Measurements from ENCODE around the gene TOB2. TPM values are rescaled to one million over a fixed set of nuclear protein-coding genes. Genes with fewer than 3 reads are reported as not detected.
"Not testable (repeated sequence)": the region's sequence is repeated elsewhere in the genome, so short reads cannot be mapped to it uniquely, and the experiment has no call there.

Gene TOB2
- total RNA-seq, 2 experiments from 2014 or later: 27.0 to 28.5 TPM

- no peaks in the 10 kb centered on the region for H3K9me3 Mint-ChIP-seq
- DNase-seq: no peak
- no peak overlapping the region for H3K4me3 Mint-ChIP-seq
- peaks cover 34% of the 10 kb centered on the region for H3K4me1 Mint-ChIP-seq (ENCODE audit: low read depth)
- POLR2A ChIA-PET: interaction anchor here (0.6 kb wide), 1 partner anchor 1290 kb away, joined by 3 read pairs; no protein-coding TSS in a partner anchor
- no peaks in the 10 kb centered on the region for H3K27me3 Mint-ChIP-seq
- CTCF ChIA-PET: interaction anchor here (2.6 kb wide), 1 partner anchor 110 kb away, joined by 11 read pairs; no protein-coding TSS in a partner anchor
- no peaks in the 10 kb centered on the region for H3K36me3 Mint-ChIP-seq (ENCODE audit: low read depth)
- intact Hi-C loops (cut with micrococcal nuclease): no loop called here
- no peak overlapping the region for H3K27ac Mint-ChIP-seq
- TF ChIP-seq CTCF (IDR thresholded peaks at IDR 0.05): no peak
- no peak for ATAC-seq
Observed at GRCh38 chr22:41407433-41407832, 39.2 kb downstream of the TOB2 start.

- peak overlapping the region; percentile 71 for H3K27ac Mint-ChIP-seq
- ChIA-PET POLR2A (interaction anchor here (0.7 kb wide), 1 partner anchor 71 kb away, joined by 3 read pairs; no protein-coding TSS in a partner anchor), CTCF (interaction anchor here (0.9 to 2.6 kb wide), 2 partner anchors 111 to 120 kb away, joined by 3 to 11 read pairs; no protein-coding TSS in a partner anchor)
- DNase-seq (no peak), ATAC-seq (no peak)
- intact Hi-C loops (cut with micrococcal nuclease): no loop called here
- H3K36me3 Mint-ChIP-seq (ENCODE audit: low read depth): no peaks in the 10 kb centered on the region
- no peaks in the 10 kb centered on the region for H3K9me3 Mint-ChIP-seq
- no peaks in the 10 kb centered on the region for H3K27me3 Mint-ChIP-seq
- H3K4me3 Mint-ChIP-seq: no peak overlapping the region
- no peak for TF ChIP-seq CTCF (IDR thresholded peaks at IDR 0.05)
- H3K4me1 Mint-ChIP-seq (ENCODE audit: low read depth): peaks cover 26% of the 10 kb centered on the region
Observed at GRCh38 chr22:41406410-41406809, 40.2 kb downstream of the TOB2 start.

- ChIA-PET CTCF (interaction anchor here (0.6 to 8.9 kb wide), 7 partner anchors 13 to 127 kb away, joined by 3 to 106 read pairs (median 23); no protein-coding TSS in a partner anchor), POLR2A (interaction anchor here (0.6 to 2.7 kb wide), 5 partner anchors 25 to 312 kb away, joined by 3 to 8 read pairs (median 4); partner anchors contain the start of genes ACO2, PHF5A and TOB2)
- no peaks in the 10 kb centered on the region for H3K27me3 Mint-ChIP-seq
- ATAC-seq (peak; percentile 60), DNase-seq (peak; percentile 74)
- no peaks in the 10 kb centered on the region for H3K9me3 Mint-ChIP-seq
- no peak for TF ChIP-seq CTCF (IDR thresholded peaks at IDR 0.05)
- H3K4me3 Mint-ChIP-seq: peak overlapping the region; percentile 46
- H3K4me1 Mint-ChIP-seq (ENCODE audit: low read depth): peaks cover 22% of the 10 kb centered on the region
- peak overlapping the region; percentile 90 for H3K27ac Mint-ChIP-seq
- intact Hi-C loops (cut with micrococcal nuclease): no loop called here
- H3K36me3 Mint-ChIP-seq (ENCODE audit: low read depth): no peaks in the 10 kb centered on the region
Observed at GRCh38 chr22:41405588-41405987, 41.0 kb downstream of the TOB2 start.

GRCh38 chr22:41403532-41404318, 42.9 kb downstream of the TOB2 start:
- ChIA-PET POLR2A (interaction anchor here (1.1 to 2.9 kb wide), 8 partner anchors 40 to 122 kb away, joined by 3 to 15 read pairs (median 6); partner anchors contain the start of genes ACO2, PHF5A and TOB2), CTCF (interaction anchor here (0.6 to 8.9 kb wide), 50 partner anchors 11 to 646 kb away, joined by 3 to 106 read pairs (median 6); partner anchors contain the start of genes ACO2, PHF5A, RANGAP1 and TEF)
- H3K27me3 Mint-ChIP-seq: no peaks in the 10 kb centered on the region
- peak; percentile 91 for TF ChIP-seq CTCF (IDR thresholded peaks at IDR 0.05)
- no peaks in the 10 kb centered on the region for H3K36me3 Mint-ChIP-seq (ENCODE audit: low read depth)
- H3K4me1 Mint-ChIP-seq (ENCODE audit: low read depth): peaks cover 19% of the 10 kb centered on the region
- DNase-seq (peak; percentile 91), ATAC-seq (peak; percentile 96)
- H3K9me3 Mint-ChIP-seq: no peaks in the 10 kb centered on the region
- H3K4me3 Mint-ChIP-seq: no peak overlapping the region
- intact Hi-C loops (cut with micrococcal nuclease): loop anchor here (5.0 kb wide), 1 partner anchor 124 kb away; no protein-coding TSS in a partner anchor
- no peak overlapping the region for H3K27ac Mint-ChIP-seq

- ATAC-seq; DNase-seq; H3K9me3 Mint-ChIP-seq; H3K36me3 Mint-ChIP-seq (ENCODE audit: low read depth); H3K27ac Mint-ChIP-seq; H3K27me3 Mint-ChIP-seq; H3K4me3 Mint-ChIP-seq: not testable (repeated sequence)
- ChIA-PET POLR2A (interaction anchor here (2.5 to 2.9 kb wide), 3 partner anchors 43 to 115 kb away, joined by 7 to 15 read pairs (median 8); partner anchors contain the start of gene TOB2), CTCF (interaction anchor here (0.7 to 8.9 kb wide), 26 partner anchors 10 to 646 kb away, joined by 3 to 106 read pairs (median 8); partner anchors contain the start of genes ACO2, PHF5A, TEF and TOB2)
- intact Hi-C loops (cut with micrococcal nuclease): loop anchor here (5.0 kb wide), 1 partner anchor 124 kb away; no protein-coding TSS in a partner anchor
- H3K4me1 Mint-ChIP-seq (ENCODE audit: low read depth): peaks cover 19% of the 10 kb centered on the region
Observed at GRCh38 chr22:41402851-41403250, 43.8 kb downstream of the TOB2 start.
